ENCODE data around the gene MEF2D. TPM values are rescaled to one million over a fixed set of nuclear protein-coding genes. Genes with fewer than 3 reads are reported as not detected.

Gene MEF2D
- polyA plus RNA-seq, 1 donor (not counting 4 experiments of a cell fraction or from before 2014, with no cell fraction given): 9.3 TPM

DNA sequence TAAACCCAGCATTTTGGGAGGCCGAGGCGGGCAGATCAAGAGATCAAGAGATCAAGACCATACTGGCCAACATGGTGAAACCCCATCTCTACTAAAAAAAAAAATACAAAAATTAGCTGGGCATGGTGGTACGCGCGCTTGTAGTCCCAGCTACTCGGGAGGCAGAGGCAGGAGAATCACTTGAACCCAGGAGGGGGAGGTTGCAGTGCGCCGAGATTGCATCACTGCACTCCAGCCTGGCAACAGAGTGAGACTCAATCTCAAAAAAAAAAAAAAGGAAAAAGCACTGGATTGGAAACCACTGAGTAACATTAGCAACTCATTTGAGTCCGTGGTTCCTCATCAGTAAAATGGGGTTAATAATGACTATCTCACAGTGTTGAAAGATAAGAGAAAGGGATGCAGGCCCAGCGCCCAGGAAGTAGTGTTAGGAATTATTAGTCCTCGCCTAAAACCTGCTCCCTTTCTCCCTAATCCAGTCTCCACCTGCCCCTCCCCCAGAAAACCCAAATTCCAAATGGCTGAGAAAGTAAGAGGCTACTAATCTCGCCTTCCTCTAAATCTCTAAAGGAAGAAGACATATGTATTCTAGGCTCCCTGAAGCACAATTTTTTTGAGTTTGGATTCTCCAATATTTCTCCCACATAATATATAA is 82.0 kb downstream of the MEF2D start:
- TF ChIP-seq, protein P1, sequence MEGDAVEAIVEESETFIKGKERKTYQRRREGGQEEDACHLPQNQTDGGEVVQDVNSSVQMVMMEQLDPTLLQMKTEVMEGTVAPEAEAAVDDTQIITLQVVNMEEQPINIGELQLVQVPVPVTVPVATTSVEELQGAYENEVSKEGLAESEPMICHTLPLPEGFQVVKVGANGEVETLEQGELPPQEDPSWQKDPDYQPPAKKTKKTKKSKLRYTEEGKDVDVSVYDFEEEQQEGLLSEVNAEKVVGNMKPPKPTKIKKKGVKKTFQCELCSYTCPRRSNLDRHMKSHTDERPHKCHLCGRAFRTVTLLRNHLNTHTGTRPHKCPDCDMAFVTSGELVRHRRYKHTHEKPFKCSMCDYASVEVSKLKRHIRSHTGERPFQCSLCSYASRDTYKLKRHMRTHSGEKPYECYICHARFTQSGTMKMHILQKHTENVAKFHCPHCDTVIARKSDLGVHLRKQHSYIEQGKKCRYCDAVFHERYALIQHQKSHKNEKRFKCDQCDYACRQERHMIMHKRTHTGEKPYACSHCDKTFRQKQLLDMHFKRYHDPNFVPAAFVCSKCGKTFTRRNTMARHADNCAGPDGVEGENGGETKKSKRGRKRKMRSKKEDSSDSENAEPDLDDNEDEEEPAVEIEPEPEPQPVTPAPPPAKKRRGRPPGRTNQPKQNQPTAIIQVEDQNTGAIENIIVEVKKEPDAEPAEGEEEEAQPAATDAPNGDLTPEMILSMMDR (optimal IDR thresholded peaks at IDR 0.05 in 1 of 3, IDR thresholded peaks at IDR 0.05 in 1 of 3, conservative IDR thresholded peaks at IDR 0.05 in 1 of 3; ENCODE audit: extremely low read depth in 1 of 3, insufficient read depth in 2 of 3, low read length in 3 of 3): no peak
- no peak for TF ChIP-seq EZH2 (IDR thresholded peaks at IDR 0.05; ENCODE audit: low read length)
- Histone ChIP-seq H3K27ac (ENCODE audit: control insufficient read depth, insufficient read depth, low read length) (no peak overlapping the region), H3K9ac (ENCODE audit: control insufficient read depth, extremely low read depth, insufficient read depth, low read length) (no peak overlapping the region), H3K9me3 (ENCODE audit: control insufficient read depth, low read depth, low read length) (no peaks in the 10 kb centered on the region), H2AFZ (ENCODE audit: control insufficient read depth, low read length) (no peak overlapping the region), H3K79me2 (ENCODE audit: control insufficient read depth, insufficient read depth, low read length) (no peaks in the 10 kb centered on the region), H3K36me3 (ENCODE audit: control insufficient read depth in 2 of 2, extremely low read depth in 1 of 2, insufficient read depth in 2 of 2, low read length in 2 of 2) (no peaks in the 10 kb centered on the region), H3K4me2 (ENCODE audit: control insufficient read depth, extremely low read depth, insufficient read depth, low read depth, low read length) (no peak overlapping the region), H3K4me1 (ENCODE audit: control insufficient read depth, extremely low read depth, insufficient read depth, low read length) (peaks cover 24% of the 10 kb centered on the region), H3K27me3 (ENCODE audit: control insufficient read depth, extremely low read depth, insufficient read depth, low read length) (peaks cover 55% of the 10 kb centered on the region), H3K9me1 (ENCODE audit: control insufficient read depth, extremely low read depth, insufficient read depth, low read length) (no peaks in the 10 kb centered on the region), H4K20me1 (ENCODE audit: control insufficient read depth, extremely low read depth, insufficient read depth, low read length) (no peaks in the 10 kb centered on the region), H3K4me3 (ENCODE audit: control insufficient read depth in 2 of 3, extremely low read depth in 1 of 3, insufficient read depth in 2 of 3, low read depth in 1 of 3, low read length in 3 of 3) (no peak overlapping the region)
- FAIRE-seq (no peak), DNase-seq (ENCODE audit: low read depth, low spot score) (no peak)
- dilution Hi-C loops (cut with MboI; ENCODE audit: extremely low pct_ligation_motif_present, low sequenced_read_pairs): no loop called here

DNA sequence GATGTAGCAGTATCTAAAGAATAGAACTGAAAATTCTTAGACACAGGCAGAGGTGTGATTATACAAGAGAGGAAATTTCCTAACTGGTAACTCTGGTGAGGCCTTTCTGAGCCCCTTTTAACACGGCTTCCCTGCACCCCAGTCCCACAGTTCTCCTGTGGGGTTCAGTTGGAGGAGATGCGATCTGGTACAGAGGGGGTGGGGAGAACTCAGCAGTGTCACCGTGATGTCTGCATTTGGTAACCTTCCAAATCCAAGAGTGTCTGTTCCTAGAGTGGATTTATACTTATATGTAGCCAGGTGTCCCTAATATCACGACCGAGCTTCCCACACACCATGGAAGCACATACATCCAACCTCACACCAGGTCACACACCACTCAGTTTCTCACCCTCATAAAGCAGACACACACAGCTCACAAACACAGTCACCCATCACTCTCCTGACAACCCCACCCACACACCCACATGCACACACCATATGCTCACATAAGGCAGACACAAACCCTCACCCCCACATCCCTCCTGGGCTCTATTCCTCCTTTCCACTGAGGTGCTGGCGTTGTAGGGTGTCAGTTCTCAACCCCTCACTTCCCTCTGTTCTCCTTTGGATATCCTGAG is 83.1 kb downstream of the MEF2D start:
- FAIRE-seq (no peak), DNase-seq (ENCODE audit: low read depth, low spot score) (no peak)
- Histone ChIP-seq H4K20me1 (ENCODE audit: control insufficient read depth, extremely low read depth, insufficient read depth, low read length) (no peaks in the 10 kb centered on the region), H3K36me3 (ENCODE audit: control insufficient read depth in 2 of 2, extremely low read depth in 1 of 2, insufficient read depth in 2 of 2, low read length in 2 of 2) (no peaks in the 10 kb centered on the region), H3K9ac (ENCODE audit: control insufficient read depth, extremely low read depth, insufficient read depth, low read length) (no peak overlapping the region), H3K9me3 (ENCODE audit: control insufficient read depth, low read depth, low read length) (no peaks in the 10 kb centered on the region), H3K27ac (ENCODE audit: control insufficient read depth, insufficient read depth, low read length) (no peak overlapping the region), H3K4me1 (ENCODE audit: control insufficient read depth, extremely low read depth, insufficient read depth, low read length) (peaks cover 19% of the 10 kb centered on the region), H3K4me3 (ENCODE audit: control insufficient read depth in 2 of 3, extremely low read depth in 1 of 3, insufficient read depth in 2 of 3, low read depth in 1 of 3, low read length in 3 of 3) (no peak overlapping the region), H2AFZ (ENCODE audit: control insufficient read depth, low read length) (no peak overlapping the region), H3K79me2 (ENCODE audit: control insufficient read depth, insufficient read depth, low read length) (no peaks in the 10 kb centered on the region), H3K27me3 (ENCODE audit: control insufficient read depth, extremely low read depth, insufficient read depth, low read length) (peaks cover 45% of the 10 kb centered on the region), H3K9me1 (ENCODE audit: control insufficient read depth, extremely low read depth, insufficient read depth, low read length) (no peaks in the 10 kb centered on the region), H3K4me2 (ENCODE audit: control insufficient read depth, extremely low read depth, insufficient read depth, low read depth, low read length) (no peak overlapping the region)
- dilution Hi-C loops (cut with MboI; ENCODE audit: extremely low pct_ligation_motif_present, low sequenced_read_pairs): no loop called here
- TF ChIP-seq, protein P1 (optimal IDR thresholded peaks at IDR 0.05 in 1 of 3, IDR thresholded peaks at IDR 0.05 in 1 of 3, conservative IDR thresholded peaks at IDR 0.05 in 1 of 3; ENCODE audit: extremely low read depth in 1 of 3, insufficient read depth in 2 of 3, low read length in 3 of 3): no peak
- TF ChIP-seq EZH2 (IDR thresholded peaks at IDR 0.05; ENCODE audit: low read length): no peak

All from keratinocyte (primary cell).